HG03139 (cell line): ENCODE measurements around the gene PHF13.
A peak's percentile ranks its signal among the peaks of the same experiment; 100 is the strongest.
"Not testable (repeated sequence)": the region's sequence is repeated elsewhere in the genome, so short reads cannot be mapped to it uniquely, and the experiment has no call there.

Experiments used
- ATAC-seq: cut with Tn5 transposase; IDR thresholded peaks from one replicate; pipeline ENCODE4 v1.9.1; 2021; ENCODE audit not compliant: unreplicated experiment

PHF13 gene

DNA sequence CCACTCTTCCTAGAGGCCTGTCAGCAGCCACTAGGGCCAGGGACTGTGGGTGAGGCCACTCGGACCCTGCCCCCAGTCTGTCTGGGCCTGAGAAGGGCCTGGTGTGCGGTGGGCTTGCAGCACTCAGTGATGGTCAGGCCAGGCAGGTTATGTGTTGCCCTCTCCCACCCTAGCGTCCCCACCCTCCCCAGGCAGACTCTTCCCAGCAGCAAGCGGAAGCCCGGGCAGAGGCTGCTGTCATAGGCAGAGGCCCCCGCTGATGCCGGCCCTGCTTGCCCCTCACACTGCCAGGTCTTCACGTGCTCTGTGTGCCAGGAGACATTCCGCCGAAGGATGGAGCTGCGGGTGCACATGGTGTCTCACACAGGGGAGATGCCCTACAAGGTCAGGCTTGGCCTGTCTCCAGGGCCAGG, 27.1 kb upstream of the PHF13 start:
- no peak for ATAC-seq

DNA sequence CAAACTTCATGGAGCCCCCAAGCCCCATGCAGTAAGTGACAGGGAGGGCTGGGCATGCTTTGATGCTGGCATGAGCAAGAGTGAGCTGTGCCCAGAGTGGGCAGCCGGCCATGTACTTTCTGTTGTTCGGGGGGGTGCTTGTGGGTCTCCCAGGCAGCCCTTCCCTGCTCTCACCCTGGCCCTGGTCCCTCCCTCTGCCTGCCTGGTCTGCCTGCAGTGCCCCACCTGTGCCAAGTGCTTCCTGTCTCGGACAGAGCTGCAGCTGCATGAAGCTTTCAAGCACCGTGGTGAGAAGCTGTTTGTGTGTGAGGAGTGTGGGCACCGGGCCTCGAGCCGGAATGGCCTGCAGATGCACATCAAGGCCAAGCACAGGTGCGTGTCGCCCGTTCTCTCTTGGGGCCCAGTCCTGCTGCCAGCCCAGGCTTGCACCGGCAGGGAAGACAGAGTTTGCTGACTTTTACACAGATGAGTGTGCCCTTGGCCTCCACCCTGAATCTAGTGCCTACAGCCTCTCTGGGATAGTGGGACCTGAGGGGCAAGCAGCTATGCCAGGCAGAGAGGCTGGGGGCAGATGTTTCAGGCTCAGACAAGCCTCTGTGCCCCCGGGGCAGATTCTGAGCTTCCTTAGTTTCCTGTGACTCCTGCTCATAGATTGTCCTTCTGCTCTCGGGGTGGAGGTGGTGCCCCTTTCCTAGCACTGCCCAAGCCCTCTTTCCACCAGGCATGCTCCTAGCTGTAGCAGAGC, 26.1 kb upstream of the PHF13 start:
- no peak for ATAC-seq

DNA sequence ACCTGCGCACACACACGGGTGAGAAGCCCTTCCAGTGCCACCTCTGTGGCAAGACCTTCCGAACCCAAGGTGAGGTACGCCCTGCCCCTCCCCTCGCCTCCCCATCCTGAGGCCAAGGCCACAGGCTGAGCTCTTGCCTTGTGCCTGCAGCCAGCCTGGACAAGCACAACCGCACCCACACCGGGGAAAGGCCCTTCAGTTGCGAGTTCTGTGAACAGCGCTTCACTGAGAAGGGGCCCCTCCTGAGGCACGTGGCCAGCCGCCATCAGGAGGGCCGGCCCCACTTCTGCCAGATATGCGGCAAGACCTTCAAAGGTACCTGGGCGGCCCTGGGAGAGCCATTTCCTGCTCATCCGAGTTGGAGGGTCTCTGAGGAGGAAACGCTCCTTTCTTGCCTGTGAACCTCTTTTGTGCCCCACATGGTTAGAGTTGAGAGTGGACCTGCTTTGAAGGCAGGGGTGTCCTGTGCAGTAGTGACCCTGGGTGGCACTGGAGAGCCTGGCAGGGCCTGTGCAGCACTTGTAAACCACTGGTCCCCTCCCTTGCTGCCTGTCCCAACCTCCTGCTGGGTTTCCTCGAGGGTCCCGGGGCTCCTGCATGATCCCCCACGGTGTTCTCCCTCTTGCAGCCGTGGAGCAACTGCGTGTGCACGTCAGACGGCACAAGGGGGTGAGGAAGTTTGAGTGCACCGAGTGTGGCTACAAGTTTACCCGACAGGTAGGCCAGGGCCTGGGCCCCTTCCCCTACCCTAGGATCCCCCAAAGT, 25.2 kb upstream of the PHF13 start:
- no peak for ATAC-seq

DNA sequence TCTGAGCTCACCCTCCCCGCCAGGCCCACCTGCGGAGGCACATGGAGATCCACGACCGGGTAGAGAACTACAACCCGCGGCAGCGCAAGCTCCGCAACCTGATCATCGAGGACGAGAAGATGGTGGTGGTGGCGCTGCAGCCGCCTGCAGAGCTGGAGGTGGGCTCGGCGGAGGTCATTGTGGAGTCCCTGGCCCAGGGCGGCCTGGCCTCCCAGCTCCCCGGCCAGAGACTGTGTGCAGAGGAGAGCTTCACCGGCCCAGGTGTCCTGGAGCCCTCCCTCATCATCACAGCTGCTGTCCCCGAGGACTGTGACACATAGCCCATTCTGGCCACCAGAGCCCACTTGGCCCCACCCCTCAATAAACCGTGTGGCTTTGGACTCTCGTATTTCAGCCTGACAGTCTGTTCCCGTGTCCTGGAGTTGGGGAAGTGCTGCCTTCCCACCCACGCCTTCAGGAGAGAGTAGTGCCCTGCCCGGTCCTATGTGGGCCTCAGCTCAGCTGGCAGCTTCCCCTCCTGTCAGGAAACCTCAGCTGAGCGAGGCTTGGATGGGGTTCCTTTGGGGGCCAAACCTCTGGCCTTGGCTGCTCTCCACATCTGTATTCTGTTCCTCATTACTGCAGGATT, 24.5 kb upstream of the PHF13 start:
- ATAC-seq: no peak

DNA sequence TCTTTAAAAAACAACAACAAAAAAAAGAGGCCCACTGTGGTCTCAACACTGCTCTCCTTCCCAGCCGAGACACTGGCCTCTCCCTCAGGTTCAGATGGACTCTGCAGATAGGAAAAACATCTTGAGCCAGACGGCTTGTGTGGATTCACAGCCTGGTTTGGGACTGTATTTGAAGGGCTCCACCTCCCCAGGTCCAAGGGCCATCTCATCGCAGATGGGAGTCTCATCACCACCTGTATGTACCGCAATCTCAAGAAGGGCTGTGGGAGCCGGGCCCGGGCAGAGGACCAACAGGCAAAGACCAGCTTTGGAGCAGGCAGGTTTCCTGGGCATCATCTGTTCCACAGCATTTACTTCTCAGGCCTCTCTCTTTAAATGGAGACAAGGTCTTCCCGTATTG, 23.5 kb upstream of the PHF13 start:
- no peak for ATAC-seq

DNA sequence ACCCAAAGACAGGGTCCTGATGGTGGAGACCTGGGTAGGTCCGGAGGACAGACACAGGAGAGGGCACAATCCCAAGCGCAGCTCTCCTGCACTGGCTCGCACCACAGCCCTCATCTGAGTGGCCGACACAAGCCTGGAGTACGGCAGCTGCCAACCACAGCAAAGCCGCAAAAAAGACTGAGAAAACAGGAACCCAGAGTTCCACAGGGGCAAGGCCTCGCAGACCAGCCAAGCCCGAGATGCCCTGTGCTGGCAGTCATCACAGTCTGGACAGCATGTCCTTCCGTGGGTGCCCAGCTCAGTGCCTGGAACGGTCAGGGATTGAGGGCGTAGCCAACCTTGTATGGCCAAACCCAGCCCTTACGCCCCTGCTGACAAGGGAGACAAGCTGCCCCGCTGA, 22.3 kb upstream of the PHF13 start:
- no peak for ATAC-seq

DNA sequence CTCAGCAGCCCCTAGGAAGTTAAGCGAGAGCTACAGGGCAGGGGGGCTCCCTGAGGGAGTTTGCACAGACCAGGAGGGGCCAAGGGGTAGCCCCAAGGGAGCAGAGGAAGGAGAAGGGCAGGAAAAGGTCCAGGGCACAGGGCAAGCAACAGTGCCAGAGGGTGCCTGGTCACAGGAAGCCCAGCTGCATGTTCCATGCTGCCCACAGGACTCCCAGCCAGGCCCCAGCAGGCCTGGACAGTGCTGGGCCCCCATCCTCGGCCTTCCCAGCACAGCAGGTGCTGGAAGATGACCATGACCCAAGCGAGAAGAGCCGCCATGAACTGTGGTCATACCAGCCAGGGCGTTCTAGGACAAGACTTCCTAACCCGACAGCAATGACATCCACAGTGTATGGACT, 21.9 kb upstream of the PHF13 start:
- ATAC-seq: no peak

DNA sequence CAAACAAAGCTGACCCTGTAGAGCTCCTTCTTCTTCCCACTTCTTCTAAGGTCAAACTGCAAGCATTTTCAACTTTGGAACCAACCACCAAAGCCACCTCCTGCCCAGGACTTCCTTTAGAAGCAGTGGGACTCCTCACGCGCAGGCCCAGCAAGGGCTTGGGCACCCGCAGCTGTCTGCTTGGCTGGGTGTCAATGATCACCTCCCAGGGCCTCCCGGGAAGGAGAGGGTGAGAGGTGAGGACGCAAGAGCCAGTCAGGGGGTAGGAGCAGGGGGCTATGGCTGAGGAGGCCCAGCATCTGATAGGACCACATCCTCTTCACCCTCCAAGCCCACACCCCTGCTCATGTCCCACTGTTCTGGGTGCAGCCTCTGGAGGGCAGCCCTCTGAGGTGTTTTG, 21.1 kb upstream of the PHF13 start:
- ATAC-seq: no peak

DNA sequence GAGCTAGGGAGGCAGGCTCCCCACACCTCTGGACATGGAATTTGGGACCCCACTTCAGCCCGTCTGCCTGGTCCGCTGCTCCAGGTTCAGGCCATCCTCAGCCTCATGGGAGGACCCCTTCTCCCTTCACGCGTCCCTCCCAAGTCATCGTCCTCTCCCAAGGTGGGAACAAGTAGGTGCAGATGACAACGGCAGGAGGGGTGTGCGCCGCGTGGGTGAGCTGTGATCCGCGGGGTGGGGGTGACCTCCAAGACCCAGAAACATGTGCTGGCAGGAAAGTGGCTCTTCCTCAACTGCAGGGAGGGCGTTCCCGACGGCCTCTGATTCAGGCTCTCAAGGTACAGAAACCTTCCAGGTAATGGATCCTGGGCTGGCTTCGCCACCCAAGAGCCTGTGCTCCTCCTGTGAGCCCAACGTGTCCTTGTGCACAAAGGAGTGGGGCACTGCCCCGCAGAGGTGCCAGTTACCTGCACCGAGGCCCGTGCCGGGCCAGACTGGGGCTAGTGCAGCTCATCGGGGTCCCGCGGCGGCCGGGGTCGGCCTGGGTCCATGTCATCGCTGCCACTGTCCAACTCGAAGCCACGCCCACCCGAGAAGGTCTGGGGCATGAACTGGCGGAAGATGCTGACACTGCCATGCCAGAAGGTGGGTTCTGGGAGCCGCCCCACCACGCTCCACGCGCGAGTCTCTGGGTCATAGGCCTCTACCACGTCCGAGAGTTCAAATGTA, 20.5 kb upstream of the PHF13 start:
- no peak for ATAC-seq

DNA sequence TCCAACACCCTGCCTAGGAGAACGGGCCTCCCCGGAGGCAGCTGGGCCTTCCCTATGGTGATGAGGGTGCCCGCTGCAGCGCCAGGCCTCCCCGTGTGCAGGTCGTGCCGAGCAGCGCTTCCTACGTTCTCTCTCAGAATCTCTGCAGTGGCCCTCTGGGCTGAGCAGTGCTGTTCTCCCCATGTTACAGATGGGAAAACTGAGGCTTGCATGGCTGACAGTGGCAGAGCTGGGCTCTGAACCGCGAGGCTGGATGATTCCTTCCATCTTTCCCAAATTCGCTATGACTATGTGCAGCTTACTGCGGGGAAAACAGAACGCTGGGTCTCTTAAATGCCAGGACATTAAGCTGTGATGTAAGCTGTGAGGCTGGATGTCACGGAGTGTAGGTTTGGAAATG, 19.7 kb upstream of the PHF13 start:
- no peak for ATAC-seq

DNA sequence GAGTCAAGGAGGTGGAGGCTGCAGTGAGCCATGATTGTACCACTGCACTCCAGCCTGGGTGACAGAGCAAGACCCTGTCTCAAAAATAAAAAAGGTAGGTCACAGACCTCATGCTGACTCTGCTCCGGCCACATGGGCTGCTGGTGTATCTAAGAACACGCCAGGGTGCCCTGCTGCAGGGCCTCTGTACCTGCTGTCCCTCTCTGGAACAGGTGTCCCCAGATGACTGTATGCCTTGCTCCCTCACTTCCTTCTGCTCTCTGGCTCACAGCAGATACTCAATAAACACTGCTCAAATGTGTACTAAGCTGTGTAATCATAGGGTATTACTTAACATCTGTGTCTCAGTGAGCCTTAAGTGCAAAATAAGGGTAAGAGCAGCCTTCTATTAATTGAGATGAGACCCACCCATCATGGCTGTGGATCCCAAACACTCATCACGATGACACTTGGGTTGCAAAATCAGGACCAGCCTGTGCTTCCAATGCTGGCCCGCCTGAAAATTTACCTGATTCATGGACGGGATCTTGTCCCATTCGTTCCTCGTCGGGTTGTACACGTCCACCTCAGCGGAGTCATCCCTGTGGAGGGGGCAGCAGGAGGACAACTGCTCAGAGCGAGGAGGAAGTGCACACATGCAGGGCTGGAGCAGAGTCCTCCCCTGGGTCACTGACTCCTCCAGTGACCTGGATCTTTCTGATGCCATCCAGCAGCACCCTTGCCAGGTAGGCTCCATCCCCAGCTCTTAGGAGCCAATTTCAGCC, 18.4 kb upstream of the PHF13 start:
- no peak for ATAC-seq

DNA sequence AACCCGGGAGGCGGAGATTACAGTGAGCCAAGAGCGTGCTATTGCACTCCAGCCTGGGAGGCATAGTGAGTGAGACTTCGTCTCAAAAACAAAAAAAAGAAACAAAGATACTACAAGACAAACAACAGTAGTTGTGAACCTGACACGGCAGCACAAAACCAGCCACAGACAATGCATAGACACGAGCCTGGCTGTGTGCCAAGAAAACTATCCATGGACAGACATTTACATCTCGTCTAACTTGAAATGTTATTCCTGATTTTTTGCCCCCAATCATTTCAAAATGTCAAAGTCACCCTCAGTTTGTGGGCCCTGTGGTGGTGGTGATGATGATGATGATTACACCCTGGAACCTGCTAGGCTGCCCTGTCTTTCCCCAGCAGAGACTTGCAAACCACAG, 17.2 kb upstream of the PHF13 start:
- ATAC-seq: no peak

DNA sequence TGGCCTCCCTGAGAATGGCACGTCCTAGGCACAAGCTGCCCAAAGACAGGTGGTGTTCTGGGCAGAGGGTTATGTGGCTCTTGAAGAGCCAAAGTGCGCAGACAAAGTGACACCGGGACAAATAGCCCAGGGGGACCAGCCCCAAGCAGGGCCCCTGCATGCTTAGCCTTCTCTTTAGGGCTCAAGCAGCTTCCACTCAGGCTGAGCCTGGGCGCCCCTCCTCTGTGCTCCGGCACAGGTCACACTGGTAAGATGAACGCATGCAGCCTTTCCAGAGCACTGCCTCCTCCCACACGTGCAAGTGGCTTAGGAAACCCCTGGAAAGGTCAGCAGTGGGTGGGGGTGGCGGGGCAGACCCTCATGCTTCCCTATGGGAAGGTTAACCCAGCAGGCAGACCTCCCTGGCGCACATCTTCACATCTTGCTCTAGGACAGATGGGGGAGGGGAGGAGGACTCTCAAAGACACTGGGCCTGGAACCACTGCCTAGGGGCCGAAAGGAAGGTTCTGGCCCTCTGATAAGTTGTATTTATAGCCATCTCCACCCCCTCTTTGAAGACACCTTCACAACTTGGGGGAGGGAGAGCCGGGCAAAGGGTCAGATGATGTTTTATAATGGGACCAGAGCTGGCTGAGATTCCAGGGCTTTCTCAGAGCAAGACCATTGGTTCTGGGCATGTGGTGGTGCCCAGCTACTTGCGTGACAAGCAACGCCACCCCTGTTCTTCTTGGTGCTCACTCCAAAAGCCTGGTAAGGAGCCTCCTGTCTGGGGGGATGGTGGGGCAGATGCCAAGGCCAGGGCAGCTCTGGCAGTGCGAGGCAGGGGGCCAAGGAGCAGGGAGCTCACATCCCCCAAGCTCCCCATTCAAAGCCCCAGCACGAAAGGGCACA, 16.4 kb upstream of the PHF13 start:
- no peak for ATAC-seq

DNA sequence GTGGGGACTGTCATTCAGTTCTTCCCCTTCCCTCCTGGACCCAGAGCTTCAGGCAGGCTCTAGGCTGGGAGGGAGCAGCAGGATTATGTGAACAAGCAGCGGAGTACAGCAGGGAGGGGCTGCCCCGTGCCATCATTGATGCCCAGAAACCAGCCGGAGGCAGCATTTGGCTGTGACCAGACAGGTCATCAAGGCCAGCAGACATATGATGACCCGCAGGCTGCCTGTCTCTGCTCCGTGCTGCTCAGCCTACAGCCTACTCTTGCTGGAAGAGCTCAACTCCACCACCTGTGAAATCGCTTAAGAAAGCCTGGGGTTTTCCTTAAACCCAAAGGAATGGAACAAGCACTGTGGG, 15.8 kb upstream of the PHF13 start:
- ATAC-seq: no peak

DNA sequence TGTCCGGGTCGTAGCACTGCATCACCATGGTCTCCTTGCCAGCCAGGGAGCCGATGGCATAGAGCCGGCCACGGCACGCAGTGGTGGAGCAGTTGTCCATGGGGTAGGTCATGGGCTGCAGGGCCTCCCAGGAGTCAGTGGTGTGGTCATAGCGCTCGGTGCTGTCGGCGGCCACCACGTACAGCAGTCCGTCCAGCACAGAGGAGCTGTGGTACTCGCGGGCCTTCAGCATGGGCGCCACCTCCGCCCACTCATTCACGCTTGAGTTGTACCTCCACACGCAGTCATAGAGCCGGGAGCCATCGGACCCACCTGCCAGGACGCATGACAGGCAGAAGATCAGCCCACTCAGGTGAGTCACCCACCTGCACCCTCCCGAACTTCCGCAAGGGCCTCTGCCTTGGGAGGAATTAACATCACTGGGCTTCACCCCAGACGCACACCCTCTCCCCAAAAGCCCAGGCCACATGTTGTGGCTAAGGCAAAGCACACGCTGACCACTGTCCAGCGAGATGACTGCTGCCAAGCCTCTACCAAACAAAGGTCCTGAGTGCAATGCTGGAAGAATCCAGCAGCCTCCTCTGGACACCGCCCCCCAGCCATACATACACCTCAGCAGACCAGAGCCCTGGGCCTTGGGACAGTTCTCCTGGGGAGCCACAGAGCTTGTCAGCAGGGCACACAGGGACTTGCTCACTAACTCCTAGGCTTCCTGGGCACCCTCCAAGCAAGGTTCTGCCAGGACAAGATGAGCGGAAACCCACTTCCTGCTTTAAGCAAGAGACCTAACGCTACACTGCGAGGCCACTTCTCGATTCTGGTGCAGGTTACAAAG, 14.2 kb upstream of the PHF13 start:
- no peak for ATAC-seq

DNA sequence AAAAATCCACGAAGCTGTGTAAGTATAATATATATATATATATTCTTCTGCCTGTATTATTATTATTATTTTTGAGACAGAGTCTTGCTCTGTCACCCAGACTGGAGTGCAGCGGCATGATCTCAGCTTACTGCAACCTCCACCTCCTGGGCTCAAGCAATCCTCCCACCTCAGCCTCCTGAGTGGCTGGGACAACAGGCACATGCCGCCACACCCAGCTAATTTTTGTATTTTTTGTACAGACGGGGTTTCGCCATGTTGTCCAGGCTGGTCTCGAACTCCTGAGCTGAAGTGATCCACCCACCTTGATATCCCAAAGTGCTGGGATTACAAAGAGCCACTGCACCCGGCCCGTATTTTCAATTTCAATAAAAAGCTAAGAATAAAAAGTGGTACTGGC, 13.5 kb upstream of the PHF13 start:
- not testable (repeated sequence) for ATAC-seq

DNA sequence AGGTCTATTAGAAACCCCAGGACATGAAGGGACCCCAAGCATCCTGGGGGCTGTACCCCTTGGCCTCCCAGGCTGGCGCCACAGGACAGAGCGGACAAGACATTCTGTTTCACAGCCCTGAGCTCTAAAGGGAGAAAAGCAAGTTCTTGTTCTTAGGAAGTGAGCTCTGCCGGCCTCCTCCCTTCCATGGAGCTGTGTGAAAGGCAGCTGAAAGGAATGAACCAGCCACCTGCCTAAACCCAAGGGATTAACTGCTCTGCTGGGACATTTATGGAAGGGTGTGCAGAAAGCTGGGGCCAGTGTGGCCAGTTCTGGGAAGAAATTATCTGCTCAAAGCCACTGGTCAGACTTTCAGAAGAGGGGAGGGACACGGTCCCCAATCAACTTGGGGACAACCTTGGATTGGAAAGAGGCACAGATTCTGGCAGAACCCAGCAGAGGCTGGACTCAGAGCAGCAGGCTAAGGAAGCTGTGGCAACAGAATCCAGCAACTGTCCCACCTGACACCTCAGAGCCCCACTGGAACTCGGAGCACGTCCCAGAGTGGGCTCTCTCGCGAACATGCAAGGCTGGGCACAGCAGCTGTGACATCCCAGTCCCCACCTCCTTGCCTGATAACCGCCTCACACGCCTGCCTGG, 13.0 kb upstream of the PHF13 start:
- ATAC-seq: peak; percentile 5
